ENCODE results near the gene PEX26. TPM values are rescaled to one million over a fixed set of nuclear protein-coding genes. Genes with fewer than 3 reads are reported as not detected.

PEX26 gene
- total and polyA plus RNA-seq, 2 experiments from 2014 or later = 5.4 to 45.5 TPM

- H3K36me3 ChIP-seq = no peaks in the 10 kb centered on the region
- no peak for DNase-seq (ENCODE audit: low read depth in 1 of 2, low spot score in 1 of 2)
- no peak overlapping the region for H3K4me3 ChIP-seq
- H3K27me3 ChIP-seq = no peaks in the 10 kb centered on the region
- no peak for TF ChIP-seq CTCF (IDR thresholded peaks at IDR 0.05; ENCODE audit: low read depth, low read length)
- H3K27ac ChIP-seq = no peak overlapping the region
- no peaks in the 10 kb centered on the region for H3K9me3 ChIP-seq (ENCODE audit: low read depth)
- peaks cover 11% of the 10 kb centered on the region for H3K4me1 ChIP-seq (ENCODE audit: low read depth)
These were observed 18.7 kb upstream of the PEX26 start for GRCh38 chr22:18059094-18059417.

GRCh38 chr22:18059473-18059872 lies 18.3 kb upstream of the PEX26 start:
- Histone ChIP-seq H3K36me3 (no peaks in the 10 kb centered on the region), H3K27me3 (no peaks in the 10 kb centered on the region), H3K4me1 (ENCODE audit: low read depth) (peaks cover 11% of the 10 kb centered on the region), H3K27ac (no peak overlapping the region), H3K4me3 (no peak overlapping the region), H3K9me3 (ENCODE audit: low read depth) (no peaks in the 10 kb centered on the region)
- no peak for DNase-seq (ENCODE audit: low read depth in 1 of 2, low spot score in 1 of 2)
- TF ChIP-seq CTCF (IDR thresholded peaks at IDR 0.05; ENCODE audit: low read depth, low read length) = no peak

- DNase-seq (ENCODE audit: low read depth in 1 of 2, low spot score in 1 of 2) = no peak
- no peak overlapping the region for H3K4me3 ChIP-seq
- no peak for TF ChIP-seq CTCF (IDR thresholded peaks at IDR 0.05; ENCODE audit: low read depth, low read length)
These were observed 17.8 kb upstream of the PEX26 start for GRCh38 chr22:18059991-18060390.

GRCh38 chr22:18060646-18061620 lies 16.9 kb upstream of the PEX26 start:
- H3K27me3 ChIP-seq = no peaks in the 10 kb centered on the region
- no peak for TF ChIP-seq CTCF (IDR thresholded peaks at IDR 0.05; ENCODE audit: low read depth, low read length)
- H3K4me3 ChIP-seq = no peak overlapping the region
- H3K27ac ChIP-seq = no peak overlapping the region
- H3K9me3 ChIP-seq (ENCODE audit: low read depth) = no peaks in the 10 kb centered on the region
- DNase-seq (ENCODE audit: low read depth in 1 of 2, low spot score in 1 of 2) = no peak
- H3K36me3 ChIP-seq = no peaks in the 10 kb centered on the region
- H3K4me1 ChIP-seq (ENCODE audit: low read depth) = peaks cover 11% of the 10 kb centered on the region

More at GRCh38 chr22:18059991-18060390, 17.8 kb upstream of the PEX26 start:
- no peak overlapping the region for H3K27ac ChIP-seq
- peaks cover 11% of the 10 kb centered on the region for H3K4me1 ChIP-seq (ENCODE audit: low read depth)
- no peaks in the 10 kb centered on the region for H3K36me3 ChIP-seq
- no peaks in the 10 kb centered on the region for H3K27me3 ChIP-seq
- no peaks in the 10 kb centered on the region for H3K9me3 ChIP-seq (ENCODE audit: low read depth)

GRCh38 chr22:18062421-18062820 lies 15.4 kb upstream of the PEX26 start:
- no peaks in the 10 kb centered on the region for H3K36me3 ChIP-seq
- H3K4me1 ChIP-seq (ENCODE audit: low read depth) = peaks cover 4% of the 10 kb centered on the region
- H3K27ac ChIP-seq = no peak overlapping the region
- H3K4me3 ChIP-seq = no peak overlapping the region
- H3K27me3 ChIP-seq = no peaks in the 10 kb centered on the region
- TF ChIP-seq CTCF (IDR thresholded peaks at IDR 0.05; ENCODE audit: low read depth, low read length) = no peak
- no peaks in the 10 kb centered on the region for H3K9me3 ChIP-seq (ENCODE audit: low read depth)
- DNase-seq (ENCODE audit: low read depth in 1 of 2, low spot score in 1 of 2) = no peak

Data from cardiac muscle cell (in vitro differentiated cells and primary cell).